ENCODE data around the gene SDK1.

The SDK1 gene

GRCh38 chr7:4115941-4116610 is 815.0 kb downstream of the SDK1 start:
- DNase-seq (ENCODE audit: extremely low read depth, low read depth): no peak
- no peak for TF ChIP-seq CTCF (IDR thresholded peaks at IDR 0.05; ENCODE audit: low read depth, low read length)

GRCh38 chr7:4119848-4120247 is 818.8 kb downstream of the SDK1 start:
- no peak for DNase-seq (ENCODE audit: extremely low read depth, low read depth)
- no peak for TF ChIP-seq CTCF (IDR thresholded peaks at IDR 0.05; ENCODE audit: low read depth, low read length)

- DNase-seq (ENCODE audit: extremely low read depth, low read depth): no peak
- no peak for TF ChIP-seq CTCF (IDR thresholded peaks at IDR 0.05; ENCODE audit: low read depth, low read length)
Observed at GRCh38 chr7:4123346-4123745, 822.3 kb downstream of the SDK1 start.

- TF ChIP-seq CTCF (IDR thresholded peaks at IDR 0.05; ENCODE audit: low read depth, low read length): no peak
- no peak for DNase-seq (ENCODE audit: extremely low read depth, low read depth)
Observed at GRCh38 chr7:4123823-4124222, 822.8 kb downstream of the SDK1 start.

- DNase-seq (ENCODE audit: extremely low read depth, low read depth): no peak
- no peak for TF ChIP-seq CTCF (IDR thresholded peaks at IDR 0.05; ENCODE audit: low read depth, low read length)
Observed at GRCh38 chr7:4124556-4125477, 823.8 kb downstream of the SDK1 start.

GRCh38 chr7:4127909-4128560 is 827.0 kb downstream of the SDK1 start:
- DNase-seq (ENCODE audit: extremely low read depth, low read depth): no peak
- TF ChIP-seq CTCF (IDR thresholded peaks at IDR 0.05; ENCODE audit: low read depth, low read length): no peak
